NB4 (cell line): ENCODE results near the gene FOXA2.

Experiments used
- DNase-seq: peaks from one replicate; pipeline ENCODE4 v3.0.0; 2010; ENCODE audit warnings: low read depth
- H3K4me3 ChIP-seq: one replicate; pipeline ENCODE4 v1.5.1; 2011; ENCODE audit warnings: mild to moderate bottlenecking, low read depth, low read length, moderate library complexity
- MYC ChIP-seq: IDR thresholded peaks from 2 replicates; pipeline ENCODE4 v1.6.1; 2011; ENCODE audit warnings: low read depth, low read length
- POLR2A ChIP-seq: IDR thresholded peaks from 2 replicates; pipeline ENCODE4 v1.6.1; 2011; ENCODE audit warnings: mild to moderate bottlenecking; ENCODE audit not compliant: insufficient read length; ENCODE audit errors: extremely low read depth
- TF ChIP-seq, protein P1 (sequence below): IDR thresholded peaks from 2 replicates; pipeline ENCODE4 v1.6.1; 2011; ENCODE audit warnings: low read depth, low read length
- TF ChIP-seq, protein P2 (sequence below): IDR thresholded peaks from one replicate; pipeline ENCODE4 v1.5.1; 2012; ENCODE audit warnings: low read depth, low read length

FOXA2 gene

DNA sequence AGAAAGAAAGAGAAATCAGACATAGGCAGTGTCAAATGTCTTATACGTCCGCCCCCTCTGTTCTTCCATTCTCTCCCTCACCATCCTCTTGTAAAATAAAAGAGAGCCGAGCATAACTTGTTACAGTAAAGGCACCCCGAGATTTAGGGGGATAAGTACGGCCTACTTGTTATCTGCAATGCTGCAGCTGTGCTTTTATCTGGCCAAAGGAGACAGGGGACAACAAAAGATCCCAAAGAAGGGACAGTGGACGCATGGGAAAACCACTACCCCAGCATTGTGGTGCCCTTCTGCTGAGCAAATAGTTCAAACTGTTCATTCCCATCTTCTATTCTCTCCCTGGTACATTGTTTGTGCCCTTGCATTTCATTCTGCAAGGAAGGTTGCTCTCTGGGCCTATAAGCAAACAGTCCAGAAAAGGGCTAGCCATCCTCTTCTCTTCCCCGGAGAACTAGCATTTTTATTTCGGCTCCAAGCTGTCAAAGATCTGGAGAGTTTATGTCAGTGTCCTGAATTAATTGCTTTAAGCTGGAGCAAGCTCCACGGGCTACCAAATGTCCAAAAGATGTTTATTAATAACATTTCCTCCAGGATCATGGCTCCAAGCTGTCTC is 22.3 kb downstream of the FOXA2 start:
- no peak for DNase-seq
- H3K4me3 ChIP-seq, result no peak overlapping the region
- TF ChIP-seq, protein P1, sequence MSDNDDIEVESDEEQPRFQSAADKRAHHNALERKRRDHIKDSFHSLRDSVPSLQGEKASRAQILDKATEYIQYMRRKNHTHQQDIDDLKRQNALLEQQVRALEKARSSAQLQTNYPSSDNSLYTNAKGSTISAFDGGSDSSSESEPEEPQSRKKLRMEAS, result no peak
- TF ChIP-seq MYC (no peak), POLR2A (no peak)
- TF ChIP-seq, protein P2, sequence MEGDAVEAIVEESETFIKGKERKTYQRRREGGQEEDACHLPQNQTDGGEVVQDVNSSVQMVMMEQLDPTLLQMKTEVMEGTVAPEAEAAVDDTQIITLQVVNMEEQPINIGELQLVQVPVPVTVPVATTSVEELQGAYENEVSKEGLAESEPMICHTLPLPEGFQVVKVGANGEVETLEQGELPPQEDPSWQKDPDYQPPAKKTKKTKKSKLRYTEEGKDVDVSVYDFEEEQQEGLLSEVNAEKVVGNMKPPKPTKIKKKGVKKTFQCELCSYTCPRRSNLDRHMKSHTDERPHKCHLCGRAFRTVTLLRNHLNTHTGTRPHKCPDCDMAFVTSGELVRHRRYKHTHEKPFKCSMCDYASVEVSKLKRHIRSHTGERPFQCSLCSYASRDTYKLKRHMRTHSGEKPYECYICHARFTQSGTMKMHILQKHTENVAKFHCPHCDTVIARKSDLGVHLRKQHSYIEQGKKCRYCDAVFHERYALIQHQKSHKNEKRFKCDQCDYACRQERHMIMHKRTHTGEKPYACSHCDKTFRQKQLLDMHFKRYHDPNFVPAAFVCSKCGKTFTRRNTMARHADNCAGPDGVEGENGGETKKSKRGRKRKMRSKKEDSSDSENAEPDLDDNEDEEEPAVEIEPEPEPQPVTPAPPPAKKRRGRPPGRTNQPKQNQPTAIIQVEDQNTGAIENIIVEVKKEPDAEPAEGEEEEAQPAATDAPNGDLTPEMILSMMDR, result no peak

DNA sequence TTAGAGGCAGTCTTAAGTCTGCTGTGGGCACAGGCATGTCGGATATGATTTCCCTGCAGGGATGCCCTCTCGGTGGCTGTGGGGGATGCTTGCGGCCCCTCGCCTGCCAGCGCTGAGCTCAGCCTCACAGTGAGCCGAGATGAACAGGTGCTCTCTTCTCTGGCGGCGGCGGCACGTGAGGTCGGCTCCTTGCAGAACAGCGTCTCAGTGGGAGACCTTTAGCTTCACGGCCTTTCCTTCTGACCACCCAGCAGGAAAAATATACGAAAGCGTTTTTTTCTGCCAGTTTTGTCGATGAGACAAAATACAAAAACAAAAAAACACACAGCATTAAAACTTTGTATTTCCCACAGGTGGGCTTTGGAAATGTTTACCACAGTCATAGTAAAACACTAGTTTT is 23.6 kb downstream of the FOXA2 start:
- H3K4me3 ChIP-seq, result no peak overlapping the region
- DNase-seq, result no peak
- TF ChIP-seq, protein P1, result no peak
- TF ChIP-seq MYC, result no peak
- TF ChIP-seq, protein P2, result no peak
- TF ChIP-seq POLR2A, result no peak

DNA sequence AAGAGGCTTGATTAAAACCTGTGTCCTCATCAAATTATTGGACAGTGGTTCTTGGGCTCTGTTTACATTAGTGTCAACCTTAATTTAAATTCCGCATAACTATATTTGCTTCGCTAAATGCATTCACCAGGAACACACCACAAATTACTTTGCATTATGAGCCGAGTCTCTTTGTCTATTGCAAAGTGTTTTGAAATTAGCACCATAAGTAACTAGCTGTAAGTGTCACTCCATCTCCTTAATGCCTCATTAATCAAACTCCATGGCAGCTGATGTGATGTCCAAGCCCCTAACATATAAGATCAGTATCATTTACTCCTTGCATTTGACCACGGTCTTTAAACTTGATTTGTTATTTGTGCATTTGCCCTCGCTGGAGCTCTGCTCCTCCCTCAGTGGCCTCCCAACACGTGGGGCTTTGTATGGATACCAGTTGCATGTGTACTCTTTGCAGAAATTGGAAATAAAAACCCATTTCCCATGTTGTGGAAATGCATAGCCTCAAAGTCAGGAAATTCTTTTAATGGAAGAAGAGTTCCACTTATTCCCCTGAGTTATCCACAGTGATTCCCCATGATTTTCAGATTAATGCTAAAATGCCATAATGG is 24.6 kb downstream of the FOXA2 start:
- H3K4me3 ChIP-seq, result no peak overlapping the region
- TF ChIP-seq POLR2A, result no peak
- TF ChIP-seq, protein P2, result no peak
- TF ChIP-seq, protein P1, result no peak
- TF ChIP-seq MYC, result no peak
- DNase-seq, result no peak

DNA sequence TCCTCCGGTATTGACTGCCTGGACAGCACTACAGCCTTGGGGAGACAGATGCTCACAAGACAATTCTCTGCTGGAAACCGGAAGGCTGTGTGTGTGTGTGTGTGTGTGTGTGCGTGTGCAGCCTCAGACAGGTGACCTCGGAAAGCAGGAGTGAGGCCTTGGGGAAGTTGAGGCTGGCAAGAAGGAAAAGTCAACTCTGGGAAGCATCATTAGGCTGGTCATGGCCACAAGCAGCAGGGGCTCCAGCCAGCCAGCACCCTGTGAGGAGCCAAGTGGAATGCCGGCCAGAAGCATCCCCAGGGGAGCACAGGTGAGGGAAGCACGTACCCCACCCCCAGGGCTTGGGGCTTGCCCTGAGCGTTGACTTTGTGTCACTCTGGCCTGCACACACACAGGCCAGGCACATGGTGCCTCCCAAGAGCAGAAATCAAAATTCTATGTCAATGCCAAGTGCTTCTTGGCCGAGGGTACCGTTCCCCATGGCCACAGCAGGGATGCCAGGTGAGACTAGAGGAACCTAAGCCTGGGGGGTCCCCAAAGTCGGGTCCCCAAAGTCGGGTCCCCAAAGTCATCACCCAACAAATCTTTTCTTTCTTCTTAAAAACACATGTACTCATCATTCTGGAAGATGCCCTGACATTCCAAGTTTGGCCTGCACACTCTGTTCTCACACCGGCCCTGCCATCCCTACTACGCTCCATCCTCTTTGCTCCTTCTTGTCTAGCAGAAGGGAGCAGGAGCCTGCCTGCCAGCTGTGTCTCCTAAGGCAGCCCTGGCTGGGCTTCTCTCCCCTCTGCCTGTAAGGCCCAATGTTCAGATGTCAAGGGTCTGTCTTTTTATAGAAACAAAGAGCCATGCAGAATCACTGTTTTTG is 26.7 kb downstream of the FOXA2 start:
- no peak overlapping the region for H3K4me3 ChIP-seq
- no peak for DNase-seq
- TF ChIP-seq MYC, result no peak
- TF ChIP-seq POLR2A, result no peak
- TF ChIP-seq, protein P2, result no peak
- TF ChIP-seq, protein P1, result no peak

DNA sequence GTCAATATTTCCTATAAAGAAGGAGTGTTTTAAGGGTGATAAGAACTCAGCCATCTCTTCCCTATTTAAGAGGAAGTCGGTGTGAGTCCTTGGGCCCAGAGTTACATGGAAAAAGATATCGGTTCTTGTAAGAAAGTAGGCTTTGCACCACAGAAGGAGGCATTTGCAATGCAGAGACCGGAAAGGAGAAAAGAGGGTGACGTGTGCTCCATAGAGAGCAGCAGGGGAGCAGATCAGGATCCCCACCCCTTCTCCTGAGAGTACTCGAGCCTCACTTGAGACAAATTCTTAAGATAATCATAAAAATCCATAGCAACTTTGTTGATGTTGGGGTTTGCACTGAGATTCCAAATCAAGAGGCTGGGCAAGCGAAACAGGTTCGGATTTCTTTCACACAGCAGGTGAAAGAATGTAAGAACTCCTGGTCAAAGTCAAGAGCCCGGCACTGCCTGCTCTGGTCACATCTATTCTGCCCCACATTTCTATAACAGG is 27.8 kb downstream of the FOXA2 start:
- DNase-seq, result no peak
- TF ChIP-seq, protein P2, result no peak

More for the DNA sequence above, 27.8 kb downstream of the FOXA2 start:
- H3K4me3 ChIP-seq, result no peak overlapping the region
